CD4-positive, alpha-beta T cell treated with Interleukin-17A for 4 hours (primary cell): Measurements from ENCODE around the gene UBL4A.

Experiments
- DNase-seq: peaks from one replicate; pipeline ENCODE4 v3.0.0-alpha.2; 2020; ENCODE audit warnings: mixed read lengths

The UBL4A gene

GRCh38 chrX:154436983-154437752, 49.2 kb downstream of the UBL4A start, which contains the start of gene GDI1:
Gene GDI1, plus strand, starts transcription at chrX:154437154. Its CDS starts 101 bp downstream, at chrX:154437255.
- DNase-seq: peak; percentile 68

DNA sequence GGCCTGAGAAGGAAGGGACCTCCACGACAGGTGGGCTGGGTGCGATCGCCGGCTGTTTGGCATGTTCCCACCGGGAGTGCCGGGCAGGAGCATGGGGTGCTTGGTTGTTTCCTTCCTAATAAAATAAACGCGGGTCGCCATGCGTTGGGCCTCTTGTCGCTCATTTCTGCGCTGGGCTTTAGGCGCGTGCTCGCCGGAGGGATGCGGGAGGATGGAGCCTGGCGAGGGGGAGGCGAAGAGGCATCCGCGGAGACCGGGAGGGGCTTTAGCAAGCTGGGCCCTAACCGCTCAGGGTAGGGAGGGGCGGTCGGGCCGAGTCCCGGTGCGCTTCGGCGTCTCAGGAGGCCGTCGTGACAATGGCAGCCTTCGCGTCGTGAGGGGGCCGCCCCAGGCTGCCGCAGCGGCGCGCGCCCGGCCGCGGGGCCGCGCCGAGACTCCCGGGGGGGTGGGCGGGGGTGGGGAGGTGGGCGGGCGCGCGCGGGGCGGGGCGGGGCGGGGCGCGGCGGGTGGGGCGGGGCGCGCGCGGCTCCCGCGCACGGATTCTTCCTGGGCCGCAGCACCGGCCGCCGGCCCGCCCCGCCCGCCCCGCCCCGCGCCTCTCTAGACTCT, 49.9 kb downstream of the UBL4A start:
- peak; percentile 60 for DNase-seq

- DNase-seq: no peak
Observed at GRCh38 chrX:154435171-154435733, 51.2 kb downstream of the UBL4A start.

DNA sequence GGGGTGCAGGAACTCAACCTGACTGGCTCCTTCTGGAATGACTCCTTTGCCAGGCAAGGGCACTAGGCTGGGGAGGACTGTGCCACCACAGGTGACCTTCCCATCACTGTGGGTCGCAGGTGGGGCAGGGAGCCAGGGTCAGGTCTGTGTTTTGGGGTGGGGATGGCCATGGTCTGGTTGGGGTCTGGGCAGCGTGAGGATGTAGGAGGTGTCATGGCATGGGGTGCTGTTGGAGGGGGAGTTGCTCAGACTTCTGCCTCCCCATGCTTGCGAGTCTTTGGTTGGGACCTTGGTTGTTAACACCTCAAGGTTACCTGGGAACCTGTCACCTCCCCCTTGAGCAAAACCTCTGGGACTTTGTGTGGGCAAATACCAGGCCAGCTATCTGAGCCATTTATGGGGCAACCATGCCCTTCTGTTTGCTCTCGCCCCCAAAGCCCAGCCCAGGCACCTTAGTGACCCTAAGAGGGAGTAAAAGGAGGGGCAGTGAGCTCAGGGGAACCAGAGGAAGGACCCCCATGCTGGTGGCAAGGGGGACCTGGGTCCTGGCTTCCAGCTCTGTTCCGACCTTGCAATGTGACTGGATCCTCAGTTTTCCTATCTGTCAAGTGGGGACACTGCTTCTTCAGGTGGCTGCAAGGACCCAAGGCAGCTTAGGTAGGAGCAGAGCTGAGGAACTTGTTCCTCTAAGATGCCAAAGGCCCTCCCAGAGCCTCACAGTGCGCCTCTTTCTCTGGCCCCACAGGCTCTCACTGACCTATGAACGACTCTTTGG, 51.8 kb downstream of the UBL4A start:
- no peak for DNase-seq
